Epithelial cell of esophagus (primary cell): ENCODE measurements around the gene ARSB.

Source experiments
- DNase-seq: peaks from one replicate; pipeline ENCODE4 v3.0.0; 2010; ENCODE audit warnings: low read depth
- H3K4me3 ChIP-seq: 2 replicates; pipeline ENCODE4 v1.5.1; 2011; ENCODE audit warnings: mild to moderate bottlenecking, low read length, control low read depth
- CTCF ChIP-seq: IDR thresholded peaks from 2 replicates; pipeline ENCODE4 v1.5.1; 2011; ENCODE audit warnings: low read depth, mild to moderate bottlenecking, low read length, control low read depth, inconsistent platforms; ENCODE audit not compliant: insufficient read depth; ENCODE audit errors: missing control alignments

ARSB gene

DNA sequence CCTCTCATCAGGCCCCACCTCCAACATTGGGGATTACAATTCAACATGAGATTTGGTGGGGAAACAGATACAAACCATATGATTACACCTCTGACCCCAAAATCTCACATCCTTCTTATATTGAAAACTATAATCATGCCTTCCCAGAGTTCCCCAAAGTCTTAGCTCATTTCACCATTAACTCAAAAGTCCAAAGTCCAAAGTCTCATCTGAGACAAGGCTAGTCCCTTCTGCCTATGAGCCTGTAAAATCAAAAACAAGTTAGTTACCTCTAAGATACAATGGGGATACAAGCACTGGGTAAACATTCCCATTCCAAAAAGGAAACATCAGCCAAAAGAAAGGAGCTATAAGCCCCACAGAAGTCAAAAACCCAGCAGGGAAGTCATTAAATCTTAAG, 26.8 kb upstream of the ARSB start:
- no peak for TF ChIP-seq CTCF
- H3K4me3 ChIP-seq, result no peak overlapping the region
- no peak for DNase-seq

GRCh38 chr5:79011219-79011836, 26.2 kb upstream of the ARSB start:
- no peak for TF ChIP-seq CTCF
- H3K4me3 ChIP-seq, result no peak overlapping the region
- DNase-seq, result no peak

DNA sequence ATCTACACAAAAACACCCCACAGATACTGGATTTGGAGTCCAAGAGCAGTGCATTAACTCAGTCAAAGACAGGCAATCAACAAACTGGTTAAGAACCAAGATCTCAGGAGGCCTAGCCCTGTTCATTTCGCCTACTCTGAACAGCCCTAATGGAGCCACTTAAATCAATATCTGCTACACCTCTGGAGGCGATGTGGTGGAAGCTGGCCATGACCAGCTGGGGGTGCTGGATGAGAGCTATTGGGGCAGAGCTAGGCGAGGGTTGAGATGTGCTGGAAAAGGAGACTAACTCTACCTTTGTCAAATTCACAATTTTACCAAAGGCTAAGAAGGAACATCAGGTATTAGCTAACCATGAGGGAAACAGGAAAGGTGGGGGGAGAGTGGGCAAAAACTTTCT, 23.3 kb upstream of the ARSB start:
- no peak overlapping the region for H3K4me3 ChIP-seq
- TF ChIP-seq CTCF, result no peak
- no peak for DNase-seq

GRCh38 chr5:79007872-79008271, 22.8 kb upstream of the ARSB start:
- DNase-seq, result no peak
- TF ChIP-seq CTCF, result no peak
- no peak overlapping the region for H3K4me3 ChIP-seq

DNA sequence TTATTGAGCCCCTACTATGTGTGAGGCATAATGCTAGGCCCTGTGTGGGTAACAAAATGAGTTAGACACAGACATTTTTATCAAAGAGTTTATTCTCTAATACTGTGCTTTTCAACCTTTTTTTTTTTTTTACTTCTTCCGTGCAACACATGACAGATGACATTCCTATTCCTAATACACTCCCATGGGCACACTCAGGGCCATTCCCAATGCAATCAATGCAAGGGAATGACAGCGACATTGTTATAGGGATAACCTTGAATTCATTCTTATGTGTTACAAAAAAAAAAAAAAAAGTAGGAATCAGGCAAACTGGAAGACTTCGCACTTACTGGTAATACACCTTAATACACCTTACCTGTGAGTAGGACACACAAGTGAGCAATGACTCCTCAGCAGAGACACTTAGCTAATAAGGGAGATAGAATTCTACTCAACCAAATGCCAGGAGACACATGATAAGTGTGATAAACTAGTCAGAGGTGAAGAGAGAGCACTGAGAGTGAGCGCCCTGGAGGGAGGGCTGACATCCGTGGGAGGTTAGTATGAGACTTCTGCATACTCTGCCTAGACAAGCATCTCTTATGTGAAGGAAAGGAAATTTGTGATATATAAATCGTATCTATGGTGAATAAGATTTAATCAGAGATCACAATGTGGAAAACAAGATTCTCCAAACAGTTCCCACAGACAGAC, 21.0 kb upstream of the ARSB start:
- TF ChIP-seq CTCF, result no peak
- no peak overlapping the region for H3K4me3 ChIP-seq
- no peak for DNase-seq

DNA sequence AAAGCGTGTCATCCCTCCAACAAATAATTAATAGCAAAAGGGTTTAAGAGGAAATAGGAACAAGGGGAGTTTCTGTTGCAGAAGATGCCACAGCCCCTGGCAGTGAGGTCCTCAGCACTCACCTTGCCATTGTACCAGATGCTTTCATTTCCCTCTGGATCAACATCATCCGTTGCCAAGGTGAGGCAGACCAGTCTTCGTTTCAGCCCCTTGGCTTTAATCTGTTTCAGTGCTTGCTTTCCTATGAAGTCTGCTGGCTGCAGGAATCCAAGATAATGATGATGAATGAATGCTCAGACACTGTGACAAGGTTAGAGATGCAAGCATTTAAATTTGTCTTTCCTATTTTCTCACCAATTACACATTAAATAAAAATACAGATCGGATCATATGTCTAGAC, 20.0 kb upstream of the ARSB start:
- H3K4me3 ChIP-seq, result no peak overlapping the region

More for the DNA sequence above, 20.0 kb upstream of the ARSB start:
- DNase-seq, result no peak
- no peak for TF ChIP-seq CTCF
